ENCODE measurements around the gene SPAG4.

Gene SPAG4

GRCh38 chr20:35615667-35616464 lies at the start of gene SPAG4:
Gene SPAG4 (plus strand): TSS chr20:35615829. CDS start chr20:35616004, 175 bp downstream.
- DNase-seq (ENCODE audit: low spot score) = peak; percentile 99

GRCh38 chr20:35568645-35569044 lies 47.0 kb upstream of the SPAG4 start:
- peak; percentile 80 for DNase-seq (ENCODE audit: low spot score)

GRCh38 chr20:35571555-35571954 lies 44.1 kb upstream of the SPAG4 start:
- DNase-seq (ENCODE audit: low spot score) = no peak

GRCh38 chr20:35572838-35573237 lies 42.8 kb upstream of the SPAG4 start:
- no peak for DNase-seq (ENCODE audit: low spot score)

GRCh38 chr20:35575958-35576357 lies 39.7 kb upstream of the SPAG4 start:
- DNase-seq (ENCODE audit: low spot score) = no peak

GRCh38 chr20:35576816-35577215 lies 38.8 kb upstream of the SPAG4 start:
- no peak for DNase-seq (ENCODE audit: low spot score)

GRCh38 chr20:35578469-35578868 lies 37.2 kb upstream of the SPAG4 start:
- no peak for DNase-seq (ENCODE audit: low spot score)

GRCh38 chr20:35579196-35579595 lies 36.4 kb upstream of the SPAG4 start:
- no peak for DNase-seq (ENCODE audit: low spot score)

- DNase-seq (ENCODE audit: low spot score) = no peak
Measured at GRCh38 chr20:35582131-35582530, 33.5 kb upstream of the SPAG4 start.

GRCh38 chr20:35582741-35583404 lies 32.8 kb upstream of the SPAG4 start:
- no peak for DNase-seq (ENCODE audit: low spot score)

- no peak for DNase-seq (ENCODE audit: low spot score)
Measured at GRCh38 chr20:35583636-35584560, 31.7 kb upstream of the SPAG4 start.

- no peak for DNase-seq (ENCODE audit: low spot score)
Measured at GRCh38 chr20:35586751-35587425, 28.7 kb upstream of the SPAG4 start.

GRCh38 chr20:35587436-35587835 lies 28.2 kb upstream of the SPAG4 start:
- DNase-seq (ENCODE audit: low spot score) = no peak

- DNase-seq (ENCODE audit: low spot score) = no peak
Measured at GRCh38 chr20:35588397-35588796, 27.2 kb upstream of the SPAG4 start.

GRCh38 chr20:35592339-35592974 lies 23.2 kb upstream of the SPAG4 start:
- DNase-seq (ENCODE audit: low spot score) = no peak

- no peak for DNase-seq (ENCODE audit: low spot score)
Measured at GRCh38 chr20:35595456-35595855, 20.2 kb upstream of the SPAG4 start.

- DNase-seq (ENCODE audit: low spot score) = no peak
Measured at GRCh38 chr20:35595901-35596300, 19.7 kb upstream of the SPAG4 start.

- no peak for DNase-seq (ENCODE audit: low spot score)
Measured at GRCh38 chr20:35597186-35597585, 18.4 kb upstream of the SPAG4 start.

- DNase-seq (ENCODE audit: low spot score) = no peak
Measured at GRCh38 chr20:35598476-35598875, 17.2 kb upstream of the SPAG4 start.

- DNase-seq (ENCODE audit: low spot score) = no peak
Measured at GRCh38 chr20:35598899-35599775, 16.5 kb upstream of the SPAG4 start.

GRCh38 chr20:35599776-35600120 lies 15.9 kb upstream of the SPAG4 start:
- DNase-seq (ENCODE audit: low spot score) = no peak

Data from HuH-7 (cell line).